HL-60 (cell line): ENCODE results near the gene BRF1.

ENCODE experiments used
- POLR2AphosphoS5 ChIP-seq: IDR thresholded peaks from 2 replicates; pipeline ENCODE4 v1.6.1; 2012; ENCODE audit warnings: low read depth
- SPI1 ChIP-seq: IDR thresholded peaks from 2 replicates; pipeline ENCODE4 v1.6.1; 2012; ENCODE audit warnings: low read depth, mild to moderate bottlenecking, borderline replicate concordance
- TF ChIP-seq, protein P1 (sequence below): IDR thresholded peaks from one replicate; pipeline ENCODE4 v1.5.1; 2011; ENCODE audit warnings: low read length, control low read depth, inconsistent platforms; ENCODE audit not compliant: insufficient read depth
- TF ChIP-seq, protein P2 (sequence below): IDR thresholded peaks from 2 replicates; pipeline ENCODE4 v1.6.1; 2012; ENCODE audit warnings: low read depth; ENCODE audit not compliant: insufficient replicate concordance

DNA sequence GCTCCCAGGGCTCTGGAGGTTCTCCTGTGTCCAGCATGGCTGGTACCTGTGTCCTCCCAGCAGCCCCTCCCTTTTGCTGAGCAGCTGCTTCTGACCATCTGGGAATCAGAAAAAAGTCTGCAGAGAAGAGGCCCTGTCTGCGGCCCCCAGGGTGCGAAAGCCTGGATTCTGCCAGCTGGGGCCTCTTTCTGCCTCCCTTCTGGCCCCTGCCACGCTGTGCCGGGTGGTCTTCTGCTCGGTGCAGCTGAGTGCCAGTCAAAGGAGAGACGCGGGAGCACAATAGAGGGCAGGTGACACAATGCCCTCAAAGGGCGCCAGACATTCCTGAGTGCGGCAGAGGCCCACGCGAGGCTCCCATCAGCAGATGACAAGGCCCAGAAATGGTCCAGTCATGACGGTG is 39.8 kb downstream of the BRF1 start:
- TF ChIP-seq, protein P1, sequence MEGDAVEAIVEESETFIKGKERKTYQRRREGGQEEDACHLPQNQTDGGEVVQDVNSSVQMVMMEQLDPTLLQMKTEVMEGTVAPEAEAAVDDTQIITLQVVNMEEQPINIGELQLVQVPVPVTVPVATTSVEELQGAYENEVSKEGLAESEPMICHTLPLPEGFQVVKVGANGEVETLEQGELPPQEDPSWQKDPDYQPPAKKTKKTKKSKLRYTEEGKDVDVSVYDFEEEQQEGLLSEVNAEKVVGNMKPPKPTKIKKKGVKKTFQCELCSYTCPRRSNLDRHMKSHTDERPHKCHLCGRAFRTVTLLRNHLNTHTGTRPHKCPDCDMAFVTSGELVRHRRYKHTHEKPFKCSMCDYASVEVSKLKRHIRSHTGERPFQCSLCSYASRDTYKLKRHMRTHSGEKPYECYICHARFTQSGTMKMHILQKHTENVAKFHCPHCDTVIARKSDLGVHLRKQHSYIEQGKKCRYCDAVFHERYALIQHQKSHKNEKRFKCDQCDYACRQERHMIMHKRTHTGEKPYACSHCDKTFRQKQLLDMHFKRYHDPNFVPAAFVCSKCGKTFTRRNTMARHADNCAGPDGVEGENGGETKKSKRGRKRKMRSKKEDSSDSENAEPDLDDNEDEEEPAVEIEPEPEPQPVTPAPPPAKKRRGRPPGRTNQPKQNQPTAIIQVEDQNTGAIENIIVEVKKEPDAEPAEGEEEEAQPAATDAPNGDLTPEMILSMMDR, result no peak
- TF ChIP-seq, protein P2, sequence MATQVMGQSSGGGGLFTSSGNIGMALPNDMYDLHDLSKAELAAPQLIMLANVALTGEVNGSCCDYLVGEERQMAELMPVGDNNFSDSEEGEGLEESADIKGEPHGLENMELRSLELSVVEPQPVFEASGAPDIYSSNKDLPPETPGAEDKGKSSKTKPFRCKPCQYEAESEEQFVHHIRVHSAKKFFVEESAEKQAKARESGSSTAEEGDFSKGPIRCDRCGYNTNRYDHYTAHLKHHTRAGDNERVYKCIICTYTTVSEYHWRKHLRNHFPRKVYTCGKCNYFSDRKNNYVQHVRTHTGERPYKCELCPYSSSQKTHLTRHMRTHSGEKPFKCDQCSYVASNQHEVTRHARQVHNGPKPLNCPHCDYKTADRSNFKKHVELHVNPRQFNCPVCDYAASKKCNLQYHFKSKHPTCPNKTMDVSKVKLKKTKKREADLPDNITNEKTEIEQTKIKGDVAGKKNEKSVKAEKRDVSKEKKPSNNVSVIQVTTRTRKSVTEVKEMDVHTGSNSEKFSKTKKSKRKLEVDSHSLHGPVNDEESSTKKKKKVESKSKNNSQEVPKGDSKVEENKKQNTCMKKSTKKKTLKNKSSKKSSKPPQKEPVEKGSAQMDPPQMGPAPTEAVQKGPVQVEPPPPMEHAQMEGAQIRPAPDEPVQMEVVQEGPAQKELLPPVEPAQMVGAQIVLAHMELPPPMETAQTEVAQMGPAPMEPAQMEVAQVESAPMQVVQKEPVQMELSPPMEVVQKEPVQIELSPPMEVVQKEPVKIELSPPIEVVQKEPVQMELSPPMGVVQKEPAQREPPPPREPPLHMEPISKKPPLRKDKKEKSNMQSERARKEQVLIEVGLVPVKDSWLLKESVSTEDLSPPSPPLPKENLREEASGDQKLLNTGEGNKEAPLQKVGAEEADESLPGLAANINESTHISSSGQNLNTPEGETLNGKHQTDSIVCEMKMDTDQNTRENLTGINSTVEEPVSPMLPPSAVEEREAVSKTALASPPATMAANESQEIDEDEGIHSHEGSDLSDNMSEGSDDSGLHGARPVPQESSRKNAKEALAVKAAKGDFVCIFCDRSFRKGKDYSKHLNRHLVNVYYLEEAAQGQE, result no peak
- TF ChIP-seq POLR2AphosphoS5, result no peak
- no peak for TF ChIP-seq SPI1
